Neutrophil (primary cell): Measurements from ENCODE around the gene SYNPO2.
A peak's percentile ranks its signal among the peaks of the same experiment; 100 is the strongest.

Experiments
- H3K27ac ChIP-seq: fragments of 200-600 bp; sonication (generic); 2 replicates; pipeline ENCODE4 v1.5.1; 2016; ENCODE audit warnings: mild to moderate bottlenecking, moderate library complexity
- H3K27me3 ChIP-seq: fragments of 200-600 bp; sonication (generic); 2 replicates; pipeline ENCODE4 v1.6.0; 2016; ENCODE audit warnings: mild to moderate bottlenecking
- H3K36me3 ChIP-seq: fragments of 200-600 bp; sonication (generic); 2 replicates; pipeline ENCODE4 v1.5.1; 2017
- H3K4me1 ChIP-seq, 2 experiments: fragments of 200-600 bp in 1 of 2; sonication (generic) in 1 of 2; 1 replicate in 1 of 2; 2 replicates in 1 of 2; pipeline versions ENCODE4 v1.5.1 to v1.6.1; 2013 to 2016; ENCODE audit warnings: low read depth in 1 of 2, low read length in 1 of 2, mild to moderate bottlenecking in 1 of 2, moderate library complexity in 1 of 2; ENCODE audit not compliant: control insufficient read depth in 1 of 2, insufficient read depth in 1 of 2
- H3K4me3 ChIP-seq, 2 experiments: fragments of 200-600 bp in 1 of 2; sonication (generic) in 1 of 2; 1 replicate in 1 of 2; 2 replicates in 1 of 2; pipeline ENCODE4 v1.5.1; 2013 to 2016; ENCODE audit warnings: low read depth in 1 of 2, low read length in 1 of 2, mild to moderate bottlenecking in 1 of 2, moderate library complexity in 1 of 2
- H3K9me3 ChIP-seq: fragments of 200-600 bp; sonication (generic); 2 replicates; pipeline ENCODE4 v1.5.1; 2016
- CTCF ChIP-seq: fragments of 200-600 bp; sonication (generic); IDR thresholded peaks from 2 replicates; pipeline ENCODE4 v1.5.1; 2016; ENCODE audit warnings: antibody characterized with exemption

SYNPO2 gene

DNA sequence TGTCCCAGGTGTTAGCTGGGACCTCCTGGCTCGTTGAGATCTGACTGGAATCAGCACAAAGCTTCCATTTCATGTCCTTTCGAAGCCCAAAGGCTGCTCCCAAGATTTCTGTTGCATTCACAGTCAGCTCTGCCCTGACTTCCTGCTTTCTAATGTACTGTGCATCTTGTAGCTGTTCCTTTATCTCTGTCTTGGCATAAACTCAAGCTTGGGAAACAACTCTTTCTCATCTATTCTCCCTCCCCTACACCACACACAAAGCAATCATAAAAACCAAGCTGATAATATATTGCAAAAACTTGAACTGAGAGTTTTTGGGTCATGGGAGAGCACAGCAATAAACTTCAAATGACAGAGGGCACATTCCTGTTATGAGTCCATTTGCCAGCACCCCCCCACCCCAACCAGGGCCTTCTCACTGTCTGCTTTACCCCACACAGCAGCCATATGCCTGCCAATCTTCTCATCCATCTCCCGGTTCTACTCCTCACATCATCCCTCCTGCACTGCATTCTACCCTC is 76.3 kb downstream of the SYNPO2 start:
- Histone ChIP-seq H3K9me3 (no peaks in the 10 kb centered on the region), H3K36me3 (no peaks in the 10 kb centered on the region), H3K4me1 (peaks cover 6 to 17% of the 10 kb centered on the region in 2 experiments), H3K4me3 (no peak overlapping the region), H3K27me3 (no peaks in the 10 kb centered on the region), H3K27ac (no peak overlapping the region)
- TF ChIP-seq CTCF = no peak

- no peak overlapping the region for H3K4me3 ChIP-seq
- H3K36me3 ChIP-seq = no peaks in the 10 kb centered on the region
- no peaks in the 10 kb centered on the region for H3K27me3 ChIP-seq
- TF ChIP-seq CTCF = no peak
- no peak overlapping the region for H3K27ac ChIP-seq
- peaks cover 6 to 17% of the 10 kb centered on the region in 2 experiments for H3K4me1 ChIP-seq
- no peaks in the 10 kb centered on the region for H3K9me3 ChIP-seq
These were observed 78.7 kb downstream of the SYNPO2 start for GRCh38 chr4:118967393-118967792.

DNA sequence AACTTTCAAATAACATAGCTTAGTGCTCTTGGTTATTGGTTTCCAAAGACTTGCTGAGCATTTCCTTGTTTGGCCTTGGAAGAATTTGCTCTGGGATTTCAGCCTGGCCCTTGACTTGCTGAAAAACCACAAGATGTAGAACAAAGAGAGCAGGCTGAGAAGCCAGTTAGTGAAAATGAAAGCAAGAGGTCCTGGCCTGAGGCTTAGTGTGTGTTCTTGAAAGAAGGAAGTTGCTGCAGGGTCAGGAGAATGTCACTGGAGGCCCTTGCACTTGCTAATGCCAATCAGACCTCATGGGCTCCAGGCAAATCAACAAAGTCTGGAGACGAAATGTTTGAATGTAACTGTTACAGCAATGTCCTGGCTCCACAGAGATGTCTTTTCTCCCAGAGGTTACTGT is 79.4 kb downstream of the SYNPO2 start:
- H3K9me3 ChIP-seq = no peaks in the 10 kb centered on the region
- no peaks in the 10 kb centered on the region for H3K27me3 ChIP-seq
- peak overlapping the region; percentile 67 for H3K27ac ChIP-seq
- no peak overlapping the region for H3K4me3 ChIP-seq
- H3K4me1 ChIP-seq = peaks cover 6 to 17% of the 10 kb centered on the region in 2 experiments
- TF ChIP-seq CTCF = no peak
- no peaks in the 10 kb centered on the region for H3K36me3 ChIP-seq

DNA sequence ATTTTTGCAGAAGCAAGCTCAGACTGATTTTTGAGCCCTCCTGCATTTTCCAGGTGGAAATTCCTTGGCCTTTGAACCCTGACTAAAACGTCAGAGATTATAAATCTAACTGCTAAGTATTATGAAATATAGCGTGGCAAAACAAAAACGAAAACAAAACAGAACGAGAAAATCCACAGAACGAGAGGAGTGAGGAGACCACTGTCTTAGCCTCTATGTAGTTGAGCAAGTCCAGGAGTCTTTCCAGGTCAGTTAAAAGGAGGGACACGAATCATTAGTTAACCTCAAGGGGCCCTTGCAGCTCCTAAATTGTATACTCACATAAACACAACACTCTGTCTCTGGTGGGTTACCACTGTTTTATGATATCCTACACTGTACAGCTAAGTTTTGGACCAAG is 80.2 kb downstream of the SYNPO2 start:
- TF ChIP-seq CTCF = no peak
- H3K4me3 ChIP-seq = no peak overlapping the region
- no peaks in the 10 kb centered on the region for H3K9me3 ChIP-seq
- no peaks in the 10 kb centered on the region for H3K36me3 ChIP-seq
- no peak overlapping the region for H3K27ac ChIP-seq
- H3K4me1 ChIP-seq = peaks cover 6 to 17% of the 10 kb centered on the region in 2 experiments
- H3K27me3 ChIP-seq = no peaks in the 10 kb centered on the region

DNA sequence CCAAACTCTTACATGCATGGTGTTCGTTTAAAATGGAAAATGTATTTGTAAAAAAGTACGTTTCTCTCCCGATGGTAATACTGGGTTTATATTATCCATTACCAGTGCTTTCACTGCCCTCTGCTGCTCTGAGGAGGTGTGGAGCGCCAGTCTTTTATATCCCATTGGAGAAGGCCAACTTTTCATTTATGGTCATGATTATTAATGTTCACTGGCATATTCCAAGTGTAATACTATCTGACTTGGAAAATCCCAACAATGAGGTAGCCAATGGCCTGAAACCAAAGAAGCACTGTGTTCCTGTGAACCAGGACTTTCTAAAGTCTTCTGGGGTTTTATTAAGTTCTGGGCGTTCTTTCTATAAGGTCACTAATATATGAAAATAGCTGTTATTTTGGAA is 80.7 kb downstream of the SYNPO2 start:
- Histone ChIP-seq H3K4me1 (peaks cover 6 to 17% of the 10 kb centered on the region in 2 experiments), H3K27me3 (no peaks in the 10 kb centered on the region), H3K4me3 (no peak overlapping the region), H3K9me3 (no peaks in the 10 kb centered on the region), H3K36me3 (no peaks in the 10 kb centered on the region), H3K27ac (no peak overlapping the region)
- no peak for TF ChIP-seq CTCF

GRCh38 chr4:118972167-118972566 is 83.5 kb downstream of the SYNPO2 start:
- no peak for TF ChIP-seq CTCF

More at GRCh38 chr4:118972167-118972566, 83.5 kb downstream of the SYNPO2 start:
- Histone ChIP-seq H3K27ac (no peak overlapping the region), H3K4me3 (no peak overlapping the region), H3K9me3 (no peaks in the 10 kb centered on the region), H3K27me3 (no peaks in the 10 kb centered on the region), H3K36me3 (no peaks in the 10 kb centered on the region), H3K4me1 (peaks cover 6 to 17% of the 10 kb centered on the region in 2 experiments)
